Measurements from ENCODE around the gene BRD9.
"Not testable (repeated sequence)": the region's sequence is repeated elsewhere in the genome, so short reads cannot be mapped to it uniquely, and the experiment has no call there.

- not testable (repeated sequence) for TF ChIP-seq CTCF (IDR thresholded peaks at IDR 0.05; ENCODE audit: low read depth, low read length, poor library complexity, severe bottlenecking); EZH2phosphoT487 (IDR thresholded peaks at IDR 0.05; ENCODE audit: borderline replicate concordance, low read length)
Observed at GRCh38 chr5:845031-845675, 47.4 kb downstream of the BRD9 start.
